ENCODE measurements around the gene MRPL19.

DNA sequence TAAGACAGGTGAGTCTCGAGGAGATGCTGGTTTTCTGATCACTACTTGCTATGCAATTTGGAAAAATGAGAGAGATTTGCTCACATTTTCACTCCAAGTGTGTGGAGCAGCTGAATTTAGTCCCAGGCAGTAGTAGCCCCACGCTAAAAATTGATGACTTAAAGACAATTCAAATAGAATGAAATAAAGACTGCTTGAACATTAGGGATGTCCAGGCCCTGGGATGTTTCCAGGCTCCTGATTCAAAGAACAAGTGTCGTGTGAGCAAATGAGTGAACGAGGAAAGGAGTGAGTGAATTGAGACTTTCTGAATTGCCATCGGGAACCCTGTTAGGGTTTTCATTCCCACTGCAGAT is 37.3 kb upstream of the MRPL19 start:
- TF ChIP-seq, protein P1, sequence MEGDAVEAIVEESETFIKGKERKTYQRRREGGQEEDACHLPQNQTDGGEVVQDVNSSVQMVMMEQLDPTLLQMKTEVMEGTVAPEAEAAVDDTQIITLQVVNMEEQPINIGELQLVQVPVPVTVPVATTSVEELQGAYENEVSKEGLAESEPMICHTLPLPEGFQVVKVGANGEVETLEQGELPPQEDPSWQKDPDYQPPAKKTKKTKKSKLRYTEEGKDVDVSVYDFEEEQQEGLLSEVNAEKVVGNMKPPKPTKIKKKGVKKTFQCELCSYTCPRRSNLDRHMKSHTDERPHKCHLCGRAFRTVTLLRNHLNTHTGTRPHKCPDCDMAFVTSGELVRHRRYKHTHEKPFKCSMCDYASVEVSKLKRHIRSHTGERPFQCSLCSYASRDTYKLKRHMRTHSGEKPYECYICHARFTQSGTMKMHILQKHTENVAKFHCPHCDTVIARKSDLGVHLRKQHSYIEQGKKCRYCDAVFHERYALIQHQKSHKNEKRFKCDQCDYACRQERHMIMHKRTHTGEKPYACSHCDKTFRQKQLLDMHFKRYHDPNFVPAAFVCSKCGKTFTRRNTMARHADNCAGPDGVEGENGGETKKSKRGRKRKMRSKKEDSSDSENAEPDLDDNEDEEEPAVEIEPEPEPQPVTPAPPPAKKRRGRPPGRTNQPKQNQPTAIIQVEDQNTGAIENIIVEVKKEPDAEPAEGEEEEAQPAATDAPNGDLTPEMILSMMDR (IDR thresholded peaks at IDR 0.05; ENCODE audit: insufficient read depth, low read length) = no peak
- TF ChIP-seq POLR2AphosphoS5 (IDR thresholded peaks at IDR 0.05; ENCODE audit: low read depth) (no peak), GABPA (IDR thresholded peaks at IDR 0.05; ENCODE audit: low read depth) (no peak)
- TF ChIP-seq, protein P2, sequence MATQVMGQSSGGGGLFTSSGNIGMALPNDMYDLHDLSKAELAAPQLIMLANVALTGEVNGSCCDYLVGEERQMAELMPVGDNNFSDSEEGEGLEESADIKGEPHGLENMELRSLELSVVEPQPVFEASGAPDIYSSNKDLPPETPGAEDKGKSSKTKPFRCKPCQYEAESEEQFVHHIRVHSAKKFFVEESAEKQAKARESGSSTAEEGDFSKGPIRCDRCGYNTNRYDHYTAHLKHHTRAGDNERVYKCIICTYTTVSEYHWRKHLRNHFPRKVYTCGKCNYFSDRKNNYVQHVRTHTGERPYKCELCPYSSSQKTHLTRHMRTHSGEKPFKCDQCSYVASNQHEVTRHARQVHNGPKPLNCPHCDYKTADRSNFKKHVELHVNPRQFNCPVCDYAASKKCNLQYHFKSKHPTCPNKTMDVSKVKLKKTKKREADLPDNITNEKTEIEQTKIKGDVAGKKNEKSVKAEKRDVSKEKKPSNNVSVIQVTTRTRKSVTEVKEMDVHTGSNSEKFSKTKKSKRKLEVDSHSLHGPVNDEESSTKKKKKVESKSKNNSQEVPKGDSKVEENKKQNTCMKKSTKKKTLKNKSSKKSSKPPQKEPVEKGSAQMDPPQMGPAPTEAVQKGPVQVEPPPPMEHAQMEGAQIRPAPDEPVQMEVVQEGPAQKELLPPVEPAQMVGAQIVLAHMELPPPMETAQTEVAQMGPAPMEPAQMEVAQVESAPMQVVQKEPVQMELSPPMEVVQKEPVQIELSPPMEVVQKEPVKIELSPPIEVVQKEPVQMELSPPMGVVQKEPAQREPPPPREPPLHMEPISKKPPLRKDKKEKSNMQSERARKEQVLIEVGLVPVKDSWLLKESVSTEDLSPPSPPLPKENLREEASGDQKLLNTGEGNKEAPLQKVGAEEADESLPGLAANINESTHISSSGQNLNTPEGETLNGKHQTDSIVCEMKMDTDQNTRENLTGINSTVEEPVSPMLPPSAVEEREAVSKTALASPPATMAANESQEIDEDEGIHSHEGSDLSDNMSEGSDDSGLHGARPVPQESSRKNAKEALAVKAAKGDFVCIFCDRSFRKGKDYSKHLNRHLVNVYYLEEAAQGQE (IDR thresholded peaks at IDR 0.05; ENCODE audit: insufficient replicate concordance, low read depth) = no peak
